Lower lobe of right lung (tissue), 2 donors: ENCODE data around the gene TRAPPC2. TPM values are rescaled to one million over a fixed set of nuclear protein-coding genes. Genes with fewer than 3 reads are reported as not detected.
A peak's percentile ranks its signal among the peaks of the same experiment; 100 is the strongest.

Source experiments
- ATAC-seq, 2 donors: fragments of 200-7000 bp; cut with Tn5 transposase; one replicate each; pipeline ENCODE4 v1.9.1; 2020 to 2022; ENCODE audit warnings: mild to moderate bottlenecking in 2 of 2, moderate library complexity in 2 of 2
- DNase-seq: peaks from one replicate; pipeline ENCODE4 v3.0.0-alpha.2; 2020
- H3K27ac ChIP-seq: fragments of 200-600 bp; one replicate; pipeline ENCODE4 v1.8.0; 2022
- H3K27me3 ChIP-seq: fragments of 200-600 bp; one replicate; pipeline ENCODE4 v1.8.0; 2022; ENCODE audit warnings: low read depth
- H3K36me3 ChIP-seq: fragments of 200-600 bp; one replicate; pipeline ENCODE4 v1.8.0; 2022; ENCODE audit warnings: mild to moderate bottlenecking
- H3K4me1 ChIP-seq: fragments of 200-600 bp; one replicate; pipeline ENCODE4 v1.8.0; 2022
- H3K4me3 ChIP-seq: fragments of 200-600 bp; one replicate; pipeline ENCODE4 v1.8.0; 2022; ENCODE audit warnings: mild to moderate bottlenecking
- H3K9me3 ChIP-seq: fragments of 200-600 bp; one replicate; pipeline ENCODE4 v1.8.0; 2022
- CTCF ChIP-seq: fragments of 200-600 bp; IDR thresholded peaks from one replicate; pipeline ENCODE4 v1.8.0; 2022; ENCODE audit warnings: antibody characterized with exemption, mild to moderate bottlenecking
- intact Hi-C: fragments of 100-400 bp; cut with DNase I; formaldehyde crosslinking; loops from one replicate; pipeline ENCODE4 v1.11.0; 2022
- total RNA-seq: library from RNA; stranded (reverse); fragmentation: NEBNext Ultra II Directional; extraction: Animal tissue kit (Norgen Biotek cat#: 25700); gene quantifications from one replicate; pipeline ENCODE4 v1.2.1, GENCODE V29; 2021
- donor health status: DM: no; HTN: yes; CAD: no; lungs with severe emphysema.

TRAPPC2 gene
- total RNA-seq, 1 donor from 2014 or later, result 15.8 TPM

GRCh38 chrX:13763489-13763888 lies 29.1 kb upstream of the TRAPPC2 start:
- intact Hi-C loops, result no loop called here
- peak overlapping the region; percentile 53 for H3K27ac ChIP-seq

GRCh38 chrX:13761606-13762414 lies 27.4 kb upstream of the TRAPPC2 start:
- ATAC-seq (no peak), DNase-seq (no peak)
- no peak for TF ChIP-seq CTCF
- H3K27ac ChIP-seq, result no peak overlapping the region
- no peaks in the 10 kb centered on the region for H3K27me3 ChIP-seq
- H3K36me3 ChIP-seq, result peaks cover 50% of the 10 kb centered on the region
- H3K9me3 ChIP-seq, result no peaks in the 10 kb centered on the region
- intact Hi-C loops, result no loop called here
- H3K4me1 ChIP-seq, result peaks cover 37% of the 10 kb centered on the region
- no peak overlapping the region for H3K4me3 ChIP-seq

More at GRCh38 chrX:13763489-13763888, 29.1 kb upstream of the TRAPPC2 start:
- Histone ChIP-seq H3K9me3 (no peaks in the 10 kb centered on the region), H3K36me3 (peaks cover 51% of the 10 kb centered on the region), H3K4me1 (peaks cover 37% of the 10 kb centered on the region), H3K27me3 (no peaks in the 10 kb centered on the region), H3K4me3 (peak overlapping the region; percentile 6)
- DNase-seq (peak; percentile 48), ATAC-seq (peak; percentile 35 to 49)
- no peak for TF ChIP-seq CTCF

GRCh38 chrX:13760426-13760825 lies 26.0 kb upstream of the TRAPPC2 start:
- Histone ChIP-seq H3K4me1 (peaks cover 33% of the 10 kb centered on the region), H3K4me3 (no peak overlapping the region), H3K36me3 (peaks cover 57% of the 10 kb centered on the region), H3K27me3 (no peaks in the 10 kb centered on the region), H3K27ac (no peak overlapping the region), H3K9me3 (no peaks in the 10 kb centered on the region)
- intact Hi-C loops, result no loop called here
- DNase-seq (no peak), ATAC-seq (no peak)
- TF ChIP-seq CTCF, result no peak

- H3K9me3 ChIP-seq, result no peaks in the 10 kb centered on the region
- peaks cover 57% of the 10 kb centered on the region for H3K36me3 ChIP-seq
- no peak overlapping the region for H3K27ac ChIP-seq
- no peaks in the 10 kb centered on the region for H3K27me3 ChIP-seq
- TF ChIP-seq CTCF, result no peak
- peaks cover 23% of the 10 kb centered on the region for H3K4me1 ChIP-seq
- no peak for DNase-seq
- H3K4me3 ChIP-seq, result no peak overlapping the region
- intact Hi-C loops, result no loop called here
- ATAC-seq, result no peak
Observed at GRCh38 chrX:13759152-13759718, 24.8 kb upstream of the TRAPPC2 start.

GRCh38 chrX:13756381-13756780 lies 22.0 kb upstream of the TRAPPC2 start:
- DNase-seq, result no peak
- peaks cover 60% of the 10 kb centered on the region for H3K36me3 ChIP-seq
- TF ChIP-seq CTCF, result no peak
- H3K4me3 ChIP-seq, result no peak overlapping the region
- ATAC-seq, result no peak
- H3K27ac ChIP-seq, result no peak overlapping the region
- H3K9me3 ChIP-seq, result no peaks in the 10 kb centered on the region
- no peaks in the 10 kb centered on the region for H3K27me3 ChIP-seq
- peaks cover 5% of the 10 kb centered on the region for H3K4me1 ChIP-seq
- intact Hi-C loops, result no loop called here
